Adipocyte (in vitro differentiated cells): ENCODE measurements around the gene SOS2.

ENCODE experiments used
- DNase-seq: peaks from one replicate; pipeline ENCODE4 v3.0.0-alpha.2; 2015; ENCODE audit warnings: low read depth
- H3K27me3 ChIP-seq: replicated peaks from 2 replicates; pipeline ENCODE4 v1.7.0; 2013; ENCODE audit warnings: mild to moderate bottlenecking, low read length, moderate library complexity; ENCODE audit not compliant: control insufficient read depth, insufficient read depth
- H3K36me3 ChIP-seq: 2 replicates; pipeline ENCODE4 v1.7.0; 2013; ENCODE audit warnings: low read length, mild to moderate bottlenecking, moderate library complexity; ENCODE audit not compliant: control insufficient read depth, insufficient read depth, severe bottlenecking
- H3K4me1 ChIP-seq: 2 replicates; pipeline ENCODE4 v1.7.0; 2013; ENCODE audit warnings: mild to moderate bottlenecking, low read length, moderate library complexity; ENCODE audit not compliant: control insufficient read depth, insufficient read depth
- H3K4me3 ChIP-seq: 2 replicates; pipeline ENCODE4 v1.7.0; 2013; ENCODE audit warnings: mild to moderate bottlenecking, low read length, moderate library complexity
- H3K9ac ChIP-seq: 2 replicates; pipeline ENCODE4 v1.7.0; 2013; ENCODE audit warnings: mild to moderate bottlenecking, low read length, moderate library complexity
- H3K9me3 ChIP-seq: 2 replicates; pipeline ENCODE4 v1.7.0; 2013; ENCODE audit warnings: mild to moderate bottlenecking, low read length, moderate library complexity; ENCODE audit not compliant: control insufficient read depth

The SOS2 gene

GRCh38 chr14:50116181-50116956 is 115.0 kb downstream of the SOS2 start, which contains the start of gene VCPKMT:
Gene VCPKMT (minus strand): TSS chr14:50116572. CDS start chr14:50116552, 20 bp downstream.
- Histone ChIP-seq H3K4me3 (peak within 1 kb of the TSS; percentile 92), H3K4me1 (peaks cover 13% of the 10 kb centered on the region), H3K9ac (peak within 1 kb of the TSS; percentile 92), H3K27me3 (no peaks in the 10 kb centered on the region), H3K36me3 (peaks cover 51% of the 10 kb centered on the region), H3K9me3 (no peaks in the 10 kb centered on the region)
- peak; percentile 98 for DNase-seq

- DNase-seq: no peak
- Histone ChIP-seq H3K27me3 (no peaks in the 10 kb centered on the region), H3K36me3 (peaks cover 72% of the 10 kb centered on the region), H3K4me1 (peaks cover 13% of the 10 kb centered on the region), H3K4me3 (no peak overlapping the region), H3K9ac (no peak overlapping the region), H3K9me3 (no peaks in the 10 kb centered on the region)
These were observed 117.9 kb downstream of the SOS2 start for GRCh38 chr14:50113381-50114035.

GRCh38 chr14:50110323-50111037 is 120.9 kb downstream of the SOS2 start:
- DNase-seq: no peak
- Histone ChIP-seq H3K4me3 (no peak overlapping the region), H3K9ac (no peak overlapping the region), H3K9me3 (no peaks in the 10 kb centered on the region), H3K27me3 (no peaks in the 10 kb centered on the region), H3K4me1 (peaks cover 15% of the 10 kb centered on the region), H3K36me3 (peaks cover 73% of the 10 kb centered on the region)

- peaks cover 68% of the 10 kb centered on the region for H3K36me3 ChIP-seq
- H3K27me3 ChIP-seq: no peaks in the 10 kb centered on the region
- H3K9me3 ChIP-seq: no peaks in the 10 kb centered on the region
- H3K4me3 ChIP-seq: no peak overlapping the region
- H3K4me1 ChIP-seq: peaks cover 12% of the 10 kb centered on the region
- H3K9ac ChIP-seq: no peak overlapping the region
- DNase-seq: peak; percentile 44
These were observed 122.0 kb downstream of the SOS2 start for GRCh38 chr14:50109342-50109741.

GRCh38 chr14:50107850-50108249 is 123.5 kb downstream of the SOS2 start:
- Histone ChIP-seq H3K4me1 (peaks cover 12% of the 10 kb centered on the region), H3K27me3 (no peaks in the 10 kb centered on the region), H3K9ac (no peak overlapping the region), H3K9me3 (no peaks in the 10 kb centered on the region), H3K4me3 (no peak overlapping the region), H3K36me3 (peaks cover 55% of the 10 kb centered on the region)
- DNase-seq: no peak

GRCh38 chr14:50106178-50106577 is 125.2 kb downstream of the SOS2 start:
- Histone ChIP-seq H3K27me3 (no peaks in the 10 kb centered on the region), H3K36me3 (peaks cover 39% of the 10 kb centered on the region), H3K9ac (peak overlapping the region; percentile 54), H3K4me1 (peaks cover 12% of the 10 kb centered on the region), H3K4me3 (no peak overlapping the region), H3K9me3 (no peaks in the 10 kb centered on the region)
- DNase-seq: no peak

- Histone ChIP-seq H3K27me3 (no peaks in the 10 kb centered on the region), H3K4me1 (peaks cover 12% of the 10 kb centered on the region), H3K9me3 (no peaks in the 10 kb centered on the region), H3K36me3 (peaks cover 12% of the 10 kb centered on the region), H3K4me3 (no peak overlapping the region), H3K9ac (no peak overlapping the region)
- peak; percentile 44 for DNase-seq
These were observed 127.8 kb downstream of the SOS2 start for GRCh38 chr14:50103558-50103957.

- Histone ChIP-seq H3K9me3 (no peaks in the 10 kb centered on the region), H3K4me3 (no peak overlapping the region), H3K9ac (no peak overlapping the region), H3K27me3 (no peaks in the 10 kb centered on the region), H3K4me1 (peaks cover 10% of the 10 kb centered on the region), H3K36me3 (no peaks in the 10 kb centered on the region)
- DNase-seq: no peak
These were observed 130.0 kb downstream of the SOS2 start for GRCh38 chr14:50101417-50101816.

- no peak for DNase-seq
- H3K27me3 ChIP-seq: no peaks in the 10 kb centered on the region
These were observed 130.6 kb downstream of the SOS2 start for GRCh38 chr14:50100805-50101204.

GRCh38 chr14:50099335-50099734 is 132.0 kb downstream of the SOS2 start:
- H3K27me3 ChIP-seq: no peaks in the 10 kb centered on the region
- no peaks in the 10 kb centered on the region for H3K36me3 ChIP-seq
- H3K4me3 ChIP-seq: no peak overlapping the region
- H3K4me1 ChIP-seq: no peaks in the 10 kb centered on the region
- no peaks in the 10 kb centered on the region for H3K9me3 ChIP-seq
- no peak for DNase-seq
- H3K9ac ChIP-seq: no peak overlapping the region

More at GRCh38 chr14:50100805-50101204, 130.6 kb downstream of the SOS2 start:
- Histone ChIP-seq H3K9me3 (no peaks in the 10 kb centered on the region), H3K9ac (no peak overlapping the region), H3K36me3 (no peaks in the 10 kb centered on the region), H3K4me1 (peaks cover 3% of the 10 kb centered on the region), H3K4me3 (no peak overlapping the region)

GRCh38 chr14:50095895-50096294 is 135.5 kb downstream of the SOS2 start:
- peaks cover 6% of the 10 kb centered on the region for H3K36me3 ChIP-seq
- DNase-seq: no peak

More at GRCh38 chr14:50095895-50096294, 135.5 kb downstream of the SOS2 start:
- H3K27me3 ChIP-seq: no peaks in the 10 kb centered on the region
- no peak overlapping the region for H3K9ac ChIP-seq
- H3K9me3 ChIP-seq: no peaks in the 10 kb centered on the region
- no peaks in the 10 kb centered on the region for H3K4me1 ChIP-seq
- H3K4me3 ChIP-seq: no peak overlapping the region
